Sigmoid colon (tissue), 7 donors: ENCODE data around the gene PGM5. TPM values are rescaled to one million over a fixed set of nuclear protein-coding genes. Genes with fewer than 3 reads are reported as not detected.
A peak's percentile ranks its signal among the peaks of the same experiment; 100 is the strongest.

Experiments
- DNase-seq: peaks from one replicate; pipeline ENCODE4 v3.0.0-alpha.2; 2019
- H3K27ac ChIP-seq, 4 donors: fragments of 200-600 bp; sonication (generic); one replicate each; pipeline ENCODE4 v1.5.1; 2016 to 2019; ENCODE audit warnings: mild to moderate bottlenecking in 1 of 4
- H3K27me3 ChIP-seq, 3 donors: fragments of 200-600 bp; sonication (generic); one replicate each; pipeline ENCODE4 v1.5.1; 2019; ENCODE audit warnings: mild to moderate bottlenecking in 1 of 3
- H3K36me3 ChIP-seq, 4 donors: fragments of 200-600 bp; sonication (generic); one replicate each; pipeline ENCODE4 v1.5.1; 2016 to 2019
- H3K4me1 ChIP-seq, 4 donors: fragments of 200-600 bp; sonication (generic); one replicate each; pipeline ENCODE4 v1.5.1; 2017 to 2019
- H3K4me3 ChIP-seq, 4 donors: fragments of 200-600 bp; sonication (generic); one replicate each; pipeline ENCODE4 v1.5.1; 2017 to 2019; ENCODE audit warnings: mild to moderate bottlenecking in 2 of 4, moderate library complexity in 1 of 4
- H3K9me3 ChIP-seq, 4 donors: fragments of 200-600 bp in 3 of 4; sonication (generic) in 3 of 4; one replicate each; pipeline versions ENCODE4 v1.5.1 to v1.6.1; 2013 to 2019
- EP300 ChIP-seq, 4 donors: sonication (generic); formaldehyde crosslinking; IDR thresholded peaks; one replicate each; pipeline ENCODE4 v1.6.1; 2017; ENCODE audit warnings: antibody characterized with exemption in 4 of 4
- POLR2A ChIP-seq, 2 donors: fragments of 450-650 bp; IDR thresholded peaks; one replicate each; pipeline ENCODE4 v1.6.1; 2016; ENCODE audit warnings: antibody characterized with exemption in 2 of 2, mild to moderate bottlenecking in 2 of 2, moderate library complexity in 2 of 2
- POLR2AphosphoS5 ChIP-seq, 4 donors: sonication (generic); formaldehyde crosslinking; IDR thresholded peaks; one replicate each; pipeline ENCODE4 v1.6.1; 2017; ENCODE audit warnings: antibody characterized with exemption in 4 of 4
- WGBS, 2 donors: extraction: QIAGEN DNeasy Blood & Tissue Kit; methylation state at CpG; one replicate each; pipeline ENCODE4 v1.1.7; 2013; 5-methylcytosine and 5-hydroxymethylcytosine counted together
- intact Hi-C: fragments of 100-400 bp; cut with DNase I; formaldehyde crosslinking; loops from one replicate; pipeline ENCODE4 v1.15.1; 2023
- polyA plus RNA-seq, 3 donors: library from polyadenylated mRNA; stranded (reverse); fragments of 200-250 nt; gene quantifications; one replicate each; pipeline ENCODE4 v1.2.3, GENCODE V29; 2013
- total RNA-seq, 4 donors: library from RNA; depleted of rRNA; stranded (reverse); fragments of >200 nt; gene quantifications; one replicate each; pipeline ENCODE4 v1.1.0, GENCODE V29; 2016
- TF ChIP-seq, protein P1 (sequence below), 4 experiments: fragments of 450-650 bp in 3 of 4; fragments of 200-600 bp in 1 of 4; IDR thresholded peaks; one replicate each; pipeline ENCODE4 v1.5.1; 2016 to 2019; ENCODE audit warnings: antibody characterized with exemption in 4 of 4, mild to moderate bottlenecking in 3 of 4, moderate library complexity in 2 of 4
- donor health status: healthy with polysubstance abuse.
- donor health status: Bipolar disorder and iron deficiency.
- donor health status: healthy.

The PGM5 gene
- total and polyA plus RNA-seq, 7 donors = 3.9 to 670 (median 547) TPM

DNA sequence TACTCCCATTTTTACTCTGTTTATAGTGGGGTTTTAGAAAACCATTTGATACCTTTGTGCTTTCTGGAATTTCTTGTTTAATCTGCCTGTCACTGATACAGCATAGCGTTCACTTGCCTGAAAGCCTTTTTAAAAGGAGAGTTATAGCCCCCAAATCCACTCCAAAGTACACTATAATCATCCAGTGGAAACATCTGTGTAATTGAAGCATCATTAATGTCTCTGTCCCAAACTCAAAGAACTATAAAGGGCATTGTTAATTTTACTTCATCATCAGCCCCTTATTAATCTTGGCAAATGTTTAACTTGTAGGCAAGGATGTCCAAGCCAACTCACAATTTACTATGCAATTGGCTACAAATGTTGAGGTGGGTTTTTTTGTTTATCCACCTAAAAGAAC lies 120.0 kb downstream of the PGM5 start:
- 54 to 65% methylated on average over 1 of the region's 1 CpG for WGBS, 2 donors
- H3K36me3 ChIP-seq = peaks cover 4 to 25% (median 8%) of the 10 kb centered on the region in 4 donors
- peaks cover 0 to 79% (median 70%) of the 10 kb centered on the region in 4 donors for H3K4me1 ChIP-seq
- intact Hi-C loops = no loop called here
- DNase-seq = no peak
- H3K9me3 ChIP-seq = no peaks in the 10 kb centered on the region
- H3K27ac ChIP-seq = peak overlapping the region; percentile 67 to 79 (median 72)
- no peaks in the 10 kb centered on the region for H3K27me3 ChIP-seq
- no peak overlapping the region for H3K4me3 ChIP-seq
- TF ChIP-seq POLR2A (IDR thresholded peaks at IDR 0.05) (no peak), POLR2AphosphoS5 (IDR thresholded peaks at IDR 0.05) (peak in 2 of 4 donors; percentile 23 to 54), EP300 (IDR thresholded peaks at IDR 0.05) (peak in 1 of 4 donors; percentile 2)
- TF ChIP-seq, protein P1, sequence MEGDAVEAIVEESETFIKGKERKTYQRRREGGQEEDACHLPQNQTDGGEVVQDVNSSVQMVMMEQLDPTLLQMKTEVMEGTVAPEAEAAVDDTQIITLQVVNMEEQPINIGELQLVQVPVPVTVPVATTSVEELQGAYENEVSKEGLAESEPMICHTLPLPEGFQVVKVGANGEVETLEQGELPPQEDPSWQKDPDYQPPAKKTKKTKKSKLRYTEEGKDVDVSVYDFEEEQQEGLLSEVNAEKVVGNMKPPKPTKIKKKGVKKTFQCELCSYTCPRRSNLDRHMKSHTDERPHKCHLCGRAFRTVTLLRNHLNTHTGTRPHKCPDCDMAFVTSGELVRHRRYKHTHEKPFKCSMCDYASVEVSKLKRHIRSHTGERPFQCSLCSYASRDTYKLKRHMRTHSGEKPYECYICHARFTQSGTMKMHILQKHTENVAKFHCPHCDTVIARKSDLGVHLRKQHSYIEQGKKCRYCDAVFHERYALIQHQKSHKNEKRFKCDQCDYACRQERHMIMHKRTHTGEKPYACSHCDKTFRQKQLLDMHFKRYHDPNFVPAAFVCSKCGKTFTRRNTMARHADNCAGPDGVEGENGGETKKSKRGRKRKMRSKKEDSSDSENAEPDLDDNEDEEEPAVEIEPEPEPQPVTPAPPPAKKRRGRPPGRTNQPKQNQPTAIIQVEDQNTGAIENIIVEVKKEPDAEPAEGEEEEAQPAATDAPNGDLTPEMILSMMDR (IDR thresholded peaks at IDR 0.05) = no peak

DNA sequence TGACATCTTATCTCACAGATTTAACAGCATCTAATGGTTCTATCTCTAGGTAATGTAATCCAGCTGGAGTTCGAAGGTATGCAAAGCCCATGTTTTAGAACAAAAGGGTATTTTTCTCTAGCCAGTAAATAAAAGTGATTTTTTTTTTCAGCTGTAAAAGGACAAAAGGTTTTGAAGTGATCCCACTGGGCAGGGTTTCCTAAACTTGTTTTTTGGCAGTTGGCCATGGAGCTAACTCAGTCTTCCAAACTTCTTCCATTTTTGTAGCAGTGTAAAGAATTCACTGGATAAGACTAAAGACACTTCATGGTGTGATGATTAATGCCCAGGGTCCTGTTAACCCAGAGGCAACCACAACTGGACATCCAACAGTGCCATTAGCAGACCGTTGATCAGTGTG lies 120.4 kb downstream of the PGM5 start:
- peaks cover 0 to 79% (median 68%) of the 10 kb centered on the region in 4 donors for H3K4me1 ChIP-seq
- TF ChIP-seq, protein P1 (IDR thresholded peaks at IDR 0.05) = no peak
- TF ChIP-seq POLR2AphosphoS5 (IDR thresholded peaks at IDR 0.05) = peak in 1 of 4 donors; percentile 21
- DNase-seq = no peak
- H3K9me3 ChIP-seq = no peaks in the 10 kb centered on the region
- no peak overlapping the region for H3K4me3 ChIP-seq
- peak overlapping the region; percentile 67 to 79 (median 72) for H3K27ac ChIP-seq
- intact Hi-C loops = no loop called here
- WGBS, 2 donors = 45 to 51% methylated on average over 2 of the region's 2 CpGs
- H3K36me3 ChIP-seq = peaks cover 4 to 25% (median 8%) of the 10 kb centered on the region in 4 donors
- no peaks in the 10 kb centered on the region for H3K27me3 ChIP-seq

DNA sequence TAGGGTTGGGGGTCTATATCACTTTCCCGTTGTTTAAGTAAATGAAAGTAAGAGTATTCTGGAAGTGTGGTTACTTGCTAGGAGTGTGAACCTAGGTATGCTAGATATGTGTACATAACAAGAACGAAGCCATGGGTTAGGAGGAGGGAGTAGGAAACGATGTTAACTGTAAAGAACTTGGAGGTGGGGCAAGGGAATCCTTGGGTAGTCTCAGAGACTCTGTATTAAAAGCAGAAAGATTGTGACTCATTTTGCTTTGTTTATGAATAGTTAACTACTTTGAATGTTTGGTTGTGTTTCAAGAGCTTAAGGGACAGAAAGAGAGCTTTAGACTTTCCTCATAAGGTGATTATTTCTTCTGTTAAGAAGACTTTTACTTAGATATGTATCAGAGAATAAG lies 124.4 kb downstream of the PGM5 start:
- H3K36me3 ChIP-seq = peaks cover 8 to 48% (median 24%) of the 10 kb centered on the region in 4 donors
- H3K4me3 ChIP-seq = no peak overlapping the region
- no peak for TF ChIP-seq EP300 (IDR thresholded peaks at IDR 0.05)
- TF ChIP-seq, protein P1 (IDR thresholded peaks at IDR 0.05) = no peak
- peak in 1 of 4 donors; percentile 3 for TF ChIP-seq POLR2AphosphoS5 (IDR thresholded peaks at IDR 0.05)
- no peak for TF ChIP-seq POLR2A (IDR thresholded peaks at IDR 0.05)
- H3K4me1 ChIP-seq = peaks cover 0 to 63% (median 54%) of the 10 kb centered on the region in 4 donors
- peaks cover 0 to 4% (median 0%) of the 10 kb centered on the region in 4 donors for H3K9me3 ChIP-seq
- H3K27me3 ChIP-seq = no peaks in the 10 kb centered on the region
- DNase-seq = no peak
- H3K27ac ChIP-seq = peak overlapping the region; percentile 67 to 79 (median 76)
- 36 to 56% methylated on average over 3 of the region's 3 CpGs for WGBS, 2 donors
- intact Hi-C loops = no loop called here

DNA sequence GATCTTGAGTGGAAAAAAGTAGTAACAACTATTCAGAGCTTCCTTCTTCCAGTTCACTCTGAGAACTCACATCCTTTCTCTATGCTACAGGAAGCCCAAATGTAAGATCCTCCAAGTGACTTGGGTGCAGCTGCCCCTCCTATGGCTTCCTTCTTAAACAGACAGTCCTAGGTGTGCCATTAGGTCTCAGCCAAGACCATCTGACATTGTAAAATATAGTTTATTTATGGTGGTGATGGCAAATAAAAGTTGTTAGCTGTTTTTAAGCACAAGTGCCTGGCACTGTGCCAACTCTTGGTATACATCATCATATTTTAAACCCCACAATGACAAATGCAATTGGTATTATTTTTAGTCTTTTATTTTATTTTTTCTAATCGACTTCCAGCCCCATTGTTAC lies 126.1 kb downstream of the PGM5 start:
- TF ChIP-seq POLR2A (IDR thresholded peaks at IDR 0.05) = no peak
- TF ChIP-seq, protein P1 (IDR thresholded peaks at IDR 0.05) = no peak
- peak in 3 of 4 donors; percentile 48 to 74 (median 71) for TF ChIP-seq POLR2AphosphoS5 (IDR thresholded peaks at IDR 0.05)
- intact Hi-C loops = no loop called here
- no peaks in the 10 kb centered on the region for H3K27me3 ChIP-seq
- peak overlapping the region; percentile 67 to 79 (median 76) for H3K27ac ChIP-seq
- no peak overlapping the region for H3K4me3 ChIP-seq
- H3K4me1 ChIP-seq = peaks cover 0 to 47% (median 36%) of the 10 kb centered on the region in 4 donors
- H3K9me3 ChIP-seq = peaks cover 0 to 7% (median 0%) of the 10 kb centered on the region in 4 donors
- 46 to 82% methylated on average over 1 of the region's 1 CpG for WGBS, 2 donors
- peaks cover 20 to 63% (median 35%) of the 10 kb centered on the region in 4 donors for H3K36me3 ChIP-seq
- no peak for DNase-seq

DNA sequence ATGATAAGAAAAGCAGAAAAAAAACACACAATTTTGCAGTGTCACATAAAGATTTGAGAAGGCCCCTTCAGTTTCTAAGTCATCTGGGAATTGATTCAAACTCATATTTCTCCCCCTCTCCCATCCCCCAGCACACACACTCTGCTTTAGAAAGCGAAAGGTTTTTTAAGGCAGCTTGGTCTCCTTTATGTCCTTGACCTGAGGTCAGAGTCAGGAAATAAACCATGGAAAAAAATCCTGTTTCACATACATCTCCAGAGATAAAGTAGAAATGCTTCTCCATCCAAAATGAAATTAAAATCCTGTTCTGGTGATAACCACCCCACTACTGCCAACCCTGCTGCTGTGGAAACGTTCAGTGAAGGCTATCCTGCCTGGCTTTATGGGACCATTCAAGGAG lies 131.7 kb downstream of the PGM5 start:
- WGBS, 2 donors = 70 to 75% methylated on average over 2 of the region's 2 CpGs
- no peaks in the 10 kb centered on the region for H3K27me3 ChIP-seq
- no peak overlapping the region for H3K4me3 ChIP-seq
- TF ChIP-seq, protein P1 (IDR thresholded peaks at IDR 0.05) = no peak
- no peak for TF ChIP-seq POLR2A (IDR thresholded peaks at IDR 0.05)
- TF ChIP-seq EP300 (IDR thresholded peaks at IDR 0.05) = no peak
- peaks cover 0 to 7% (median 0%) of the 10 kb centered on the region in 4 donors for H3K9me3 ChIP-seq
- intact Hi-C loops = no loop called here
- H3K4me1 ChIP-seq = peaks cover 0 to 38% (median 17%) of the 10 kb centered on the region in 4 donors
- H3K27ac ChIP-seq = peak overlapping the region; percentile 49 to 90 (median 85)
- no peak for DNase-seq
- H3K36me3 ChIP-seq = peaks cover 16 to 80% (median 35%) of the 10 kb centered on the region in 4 donors
